Effector memory CD4-positive, alpha-beta T cell (primary cell): ENCODE results near the gene GRIK4.

ENCODE experiments used
- DNase-seq, 3 donors: peaks; one replicate each; pipeline ENCODE4 v3.0.0-alpha.2; 2020
- H3K27ac ChIP-seq: 2 replicates; pipeline ENCODE4 v1.7.0; 2013; ENCODE audit warnings: mild to moderate bottlenecking, low read length, moderate library complexity; ENCODE audit not compliant: insufficient read depth, poor library complexity, severe bottlenecking
- H3K27me3 ChIP-seq: replicated peaks from 2 replicates; pipeline ENCODE4 v1.7.0; 2013; ENCODE audit warnings: mild to moderate bottlenecking, low read length; ENCODE audit not compliant: insufficient read depth, control insufficient read depth, poor library complexity, severe bottlenecking
- H3K36me3 ChIP-seq: 2 replicates; pipeline ENCODE4 v1.7.0; 2013; ENCODE audit warnings: mild to moderate bottlenecking, low read length, moderate library complexity; ENCODE audit not compliant: control insufficient read depth, insufficient read depth
- H3K4me1 ChIP-seq: 2 replicates; pipeline ENCODE4 v1.7.0; 2013; ENCODE audit warnings: low read length, mild to moderate bottlenecking; ENCODE audit not compliant: control insufficient read depth, insufficient read depth, poor library complexity, severe bottlenecking
- H3K4me3 ChIP-seq: 2 replicates; pipeline ENCODE4 v1.7.0; 2013; ENCODE audit warnings: low read length, low read depth, mild to moderate bottlenecking; ENCODE audit not compliant: insufficient read depth, poor library complexity, severe bottlenecking
- H3K9me3 ChIP-seq: 2 replicates; pipeline ENCODE4 v1.7.0; 2013; ENCODE audit warnings: mild to moderate bottlenecking, low read length, moderate library complexity; ENCODE audit not compliant: control insufficient read depth
- total RNA-seq, 3 donors: gene quantifications; one replicate each; lab custom pipeline; 2026; lab: John Stamatoyannopoulos, UW

Gene GRIK4, protein sequence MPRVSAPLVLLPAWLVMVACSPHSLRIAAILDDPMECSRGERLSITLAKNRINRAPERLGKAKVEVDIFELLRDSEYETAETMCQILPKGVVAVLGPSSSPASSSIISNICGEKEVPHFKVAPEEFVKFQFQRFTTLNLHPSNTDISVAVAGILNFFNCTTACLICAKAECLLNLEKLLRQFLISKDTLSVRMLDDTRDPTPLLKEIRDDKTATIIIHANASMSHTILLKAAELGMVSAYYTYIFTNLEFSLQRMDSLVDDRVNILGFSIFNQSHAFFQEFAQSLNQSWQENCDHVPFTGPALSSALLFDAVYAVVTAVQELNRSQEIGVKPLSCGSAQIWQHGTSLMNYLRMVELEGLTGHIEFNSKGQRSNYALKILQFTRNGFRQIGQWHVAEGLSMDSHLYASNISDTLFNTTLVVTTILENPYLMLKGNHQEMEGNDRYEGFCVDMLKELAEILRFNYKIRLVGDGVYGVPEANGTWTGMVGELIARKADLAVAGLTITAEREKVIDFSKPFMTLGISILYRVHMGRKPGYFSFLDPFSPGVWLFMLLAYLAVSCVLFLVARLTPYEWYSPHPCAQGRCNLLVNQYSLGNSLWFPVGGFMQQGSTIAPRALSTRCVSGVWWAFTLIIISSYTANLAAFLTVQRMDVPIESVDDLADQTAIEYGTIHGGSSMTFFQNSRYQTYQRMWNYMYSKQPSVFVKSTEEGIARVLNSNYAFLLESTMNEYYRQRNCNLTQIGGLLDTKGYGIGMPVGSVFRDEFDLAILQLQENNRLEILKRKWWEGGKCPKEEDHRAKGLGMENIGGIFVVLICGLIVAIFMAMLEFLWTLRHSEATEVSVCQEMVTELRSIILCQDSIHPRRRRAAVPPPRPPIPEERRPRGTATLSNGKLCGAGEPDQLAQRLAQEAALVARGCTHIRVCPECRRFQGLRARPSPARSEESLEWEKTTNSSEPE
- total RNA-seq, result 0 to 0.19 (median 0) reads per million in 3 donors

DNA sequence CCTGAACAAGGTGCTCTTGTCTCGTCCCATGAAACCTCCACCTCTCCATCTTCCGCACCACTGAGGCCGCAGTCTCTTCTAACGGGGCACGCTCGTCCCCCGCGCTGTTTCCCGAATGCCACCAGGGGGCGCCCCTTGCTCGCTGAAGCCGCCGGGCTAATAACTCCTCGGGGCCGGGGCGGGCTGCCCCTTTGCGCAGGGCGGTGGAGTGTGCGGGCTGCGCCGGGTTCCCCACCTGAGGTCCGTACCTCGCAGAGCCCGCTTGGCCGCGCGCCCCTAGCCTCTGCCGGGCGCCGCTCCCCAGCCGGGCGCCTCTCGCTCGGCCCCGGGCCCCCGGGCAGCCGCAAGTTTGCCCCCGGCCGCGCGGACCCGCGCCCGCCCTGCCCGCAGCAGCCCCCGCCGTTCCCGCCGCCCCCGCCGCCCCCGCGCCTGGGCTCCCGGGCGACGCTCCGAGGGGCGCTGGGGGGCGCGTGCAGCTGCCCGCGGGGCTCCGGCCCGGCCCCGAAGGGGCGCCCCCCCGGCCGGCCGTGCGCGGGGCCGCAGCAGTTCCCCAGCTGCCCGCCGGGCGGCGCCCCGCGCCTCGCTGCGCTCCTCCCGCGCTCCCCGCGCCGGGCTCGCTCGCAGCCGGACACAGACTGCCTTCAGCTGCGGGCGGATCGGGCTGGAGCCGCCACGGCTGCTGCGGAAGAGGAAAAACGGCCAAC, at the start of gene GRIK4:
GRIK4 (plus strand) TSS at position 633 of the 704 bp plus-strand sequence. CDS start 148,571 bp downstream, outside the sequence.
- no peaks in the 10 kb centered on the region for H3K9me3 ChIP-seq
- no peaks in the 10 kb centered on the region for H3K36me3 ChIP-seq
- peaks cover 3% of the 10 kb centered on the region for H3K4me1 ChIP-seq
- peaks cover 14% of the 10 kb centered on the region for H3K27me3 ChIP-seq
- no peak within 1 kb of the TSS for H3K4me3 ChIP-seq
- peak; percentile 12 to 39 (median 17) for DNase-seq
- no peak within 1 kb of the TSS for H3K27ac ChIP-seq

DNA sequence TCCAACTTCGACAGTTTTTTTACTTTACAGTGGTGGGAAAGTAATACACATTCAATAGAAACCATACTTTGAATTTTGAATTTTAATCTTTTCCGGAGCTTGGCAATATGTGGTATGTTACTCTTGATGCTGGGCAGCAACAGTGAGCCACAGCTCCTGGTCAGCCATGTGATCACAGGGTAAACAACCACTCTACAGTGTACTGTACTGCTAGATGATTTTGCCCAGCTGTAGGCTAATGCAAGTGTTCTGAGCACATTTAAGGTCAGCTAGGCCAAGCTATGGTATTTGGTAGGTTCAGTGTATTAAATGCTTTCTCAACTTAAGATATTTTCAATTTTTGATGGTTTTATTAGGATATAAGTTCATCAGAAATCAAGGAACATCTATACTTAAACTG, 48.7 kb upstream of the GRIK4 start:
- Histone ChIP-seq H3K4me3 (no peak overlapping the region), H3K36me3 (no peaks in the 10 kb centered on the region), H3K4me1 (no peaks in the 10 kb centered on the region), H3K27me3 (no peaks in the 10 kb centered on the region), H3K27ac (no peak overlapping the region), H3K9me3 (no peaks in the 10 kb centered on the region)
- DNase-seq, result no peak

DNA sequence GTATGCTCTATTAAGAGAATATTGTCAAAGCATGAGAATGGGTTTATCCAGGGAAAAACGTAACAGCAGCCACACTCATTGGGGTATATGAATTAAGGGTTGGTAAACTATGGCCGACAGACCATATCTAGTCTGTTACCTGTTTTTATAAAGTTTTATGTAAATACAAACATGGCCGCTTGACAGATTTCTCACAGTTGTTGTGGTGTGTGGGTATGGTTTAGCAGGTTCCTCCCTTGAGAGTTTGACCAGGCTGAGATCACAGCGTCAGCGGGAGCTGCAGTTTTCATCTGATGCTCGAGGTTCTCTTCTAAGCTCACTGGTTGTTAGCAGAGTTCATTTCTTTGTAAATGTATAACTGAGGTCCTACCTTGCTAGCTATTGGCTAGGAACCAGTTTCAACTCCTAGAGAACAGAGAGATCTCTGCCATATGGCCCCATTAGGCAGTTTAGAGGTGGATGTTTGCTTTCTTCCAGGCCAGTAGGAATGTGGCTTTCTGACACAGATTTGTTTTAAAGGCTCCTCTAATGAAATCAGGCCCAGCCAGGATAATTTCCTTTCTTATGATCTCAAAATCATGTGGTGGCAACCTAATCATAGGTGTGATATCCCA, 45.5 kb upstream of the GRIK4 start:
- Histone ChIP-seq H3K4me3 (no peak overlapping the region), H3K27me3 (no peaks in the 10 kb centered on the region), H3K9me3 (no peaks in the 10 kb centered on the region), H3K27ac (no peak overlapping the region), H3K4me1 (no peaks in the 10 kb centered on the region), H3K36me3 (no peaks in the 10 kb centered on the region)
- DNase-seq, result no peak

DNA sequence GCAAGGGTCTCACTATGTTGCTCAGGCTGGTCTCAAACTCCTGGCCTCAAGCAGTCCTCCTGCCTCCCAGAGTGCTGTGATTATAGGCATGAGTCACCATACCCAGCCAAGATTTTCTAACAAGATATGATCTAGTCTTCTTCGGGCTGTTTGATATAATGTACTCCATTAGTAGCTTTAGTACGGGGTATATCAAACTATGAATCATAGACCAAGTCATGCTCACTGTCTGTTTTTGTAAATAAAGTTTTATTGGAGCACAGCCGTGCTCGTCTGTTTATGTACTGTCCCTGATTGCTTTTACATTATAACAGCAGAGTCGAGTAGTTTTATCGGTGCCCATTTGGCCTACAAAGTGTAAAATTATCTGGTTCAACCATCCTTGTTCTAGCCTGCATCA, 43.9 kb upstream of the GRIK4 start:
- Histone ChIP-seq H3K27me3 (no peaks in the 10 kb centered on the region), H3K4me3 (no peak overlapping the region), H3K9me3 (no peaks in the 10 kb centered on the region), H3K4me1 (no peaks in the 10 kb centered on the region), H3K27ac (no peak overlapping the region), H3K36me3 (no peaks in the 10 kb centered on the region)
- DNase-seq, result no peak

DNA sequence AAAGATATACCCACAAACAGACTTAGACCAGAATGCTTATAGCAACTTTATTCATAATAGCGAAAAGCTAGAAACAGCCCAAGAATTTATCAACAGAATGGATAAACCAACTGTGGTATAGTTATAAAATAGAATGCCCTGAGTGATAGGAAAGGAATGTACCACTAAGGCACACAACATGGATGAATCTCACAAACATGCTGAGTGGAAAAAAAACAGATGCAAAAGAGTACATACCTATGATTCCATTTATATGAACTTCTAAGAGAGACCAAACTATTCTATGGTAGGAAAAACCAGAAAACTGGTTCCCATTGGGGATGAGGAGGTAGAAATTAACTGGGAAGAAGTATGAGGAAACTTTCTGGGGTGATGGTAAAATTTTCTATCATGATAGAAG, 40.4 kb upstream of the GRIK4 start:
- H3K4me3 ChIP-seq, result no peak overlapping the region
- H3K27ac ChIP-seq, result no peak overlapping the region
- H3K4me1 ChIP-seq, result no peaks in the 10 kb centered on the region
- H3K9me3 ChIP-seq, result no peaks in the 10 kb centered on the region
- H3K27me3 ChIP-seq, result no peaks in the 10 kb centered on the region
- DNase-seq, result no peak
- no peaks in the 10 kb centered on the region for H3K36me3 ChIP-seq

DNA sequence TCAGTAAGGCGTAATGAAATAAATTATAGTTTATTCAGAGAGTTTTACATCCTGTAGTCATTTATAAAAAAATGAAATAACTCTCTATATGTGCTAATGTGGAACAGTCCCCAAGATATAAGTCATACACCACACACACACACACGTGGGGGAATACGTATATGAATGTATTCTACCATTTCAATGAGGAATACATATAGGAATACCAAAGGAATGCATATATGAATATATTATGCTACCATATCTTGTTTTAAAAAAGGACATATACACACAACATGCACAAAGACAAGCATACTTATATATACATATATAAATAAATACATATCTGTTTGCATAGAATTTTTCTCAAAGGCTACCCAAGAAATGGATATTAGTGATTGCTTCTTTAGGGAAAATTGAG, 39.6 kb upstream of the GRIK4 start:
- Histone ChIP-seq H3K4me1 (no peaks in the 10 kb centered on the region), H3K36me3 (no peaks in the 10 kb centered on the region), H3K27ac (no peak overlapping the region), H3K9me3 (no peaks in the 10 kb centered on the region), H3K4me3 (no peak overlapping the region), H3K27me3 (no peaks in the 10 kb centered on the region)
- no peak for DNase-seq

DNA sequence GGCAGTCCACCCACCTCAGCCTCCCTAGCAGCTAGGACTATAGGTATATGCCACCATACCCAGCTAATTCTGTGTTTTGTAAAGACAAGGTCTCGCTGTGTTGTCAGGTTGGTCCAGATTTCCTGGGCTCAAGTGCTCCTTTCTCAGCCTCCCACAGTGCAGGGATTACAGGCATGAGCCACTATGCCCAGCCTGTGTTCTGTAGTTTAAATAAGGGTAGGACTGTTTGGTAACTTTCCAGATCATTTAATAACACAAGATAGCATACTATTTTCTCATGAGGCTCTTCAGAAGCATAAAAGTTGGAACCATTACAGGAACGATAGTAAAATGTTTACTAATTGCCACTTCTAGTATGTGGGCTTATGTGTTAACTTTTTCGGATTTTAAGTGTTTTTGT, 38.0 kb upstream of the GRIK4 start:
- Histone ChIP-seq H3K27ac (no peak overlapping the region), H3K9me3 (no peaks in the 10 kb centered on the region), H3K36me3 (no peaks in the 10 kb centered on the region), H3K4me3 (no peak overlapping the region), H3K4me1 (no peaks in the 10 kb centered on the region), H3K27me3 (no peaks in the 10 kb centered on the region)
- no peak for DNase-seq

DNA sequence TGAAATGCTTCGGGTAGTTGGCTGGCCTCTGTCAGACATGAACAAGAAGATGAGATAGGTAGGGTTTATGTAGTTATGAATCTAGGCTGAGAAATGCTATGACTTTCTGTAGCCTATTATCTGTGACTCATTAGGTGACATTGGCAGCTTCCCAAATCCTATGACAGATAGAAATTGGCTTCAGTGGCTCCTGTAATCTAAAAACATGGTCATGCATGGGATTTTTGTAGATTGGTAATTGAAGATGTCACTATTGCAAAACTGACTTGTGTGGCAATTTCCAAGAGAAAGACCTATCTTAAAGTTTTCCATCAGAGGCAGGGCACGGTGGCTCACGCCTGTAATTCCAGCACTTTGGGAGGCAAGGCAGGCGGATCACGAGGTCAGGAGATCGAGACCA, 29.4 kb upstream of the GRIK4 start:
- Histone ChIP-seq H3K27me3 (no peaks in the 10 kb centered on the region), H3K4me3 (no peak overlapping the region), H3K4me1 (no peaks in the 10 kb centered on the region), H3K27ac (no peak overlapping the region), H3K36me3 (no peaks in the 10 kb centered on the region), H3K9me3 (no peaks in the 10 kb centered on the region)
- DNase-seq, result no peak

DNA sequence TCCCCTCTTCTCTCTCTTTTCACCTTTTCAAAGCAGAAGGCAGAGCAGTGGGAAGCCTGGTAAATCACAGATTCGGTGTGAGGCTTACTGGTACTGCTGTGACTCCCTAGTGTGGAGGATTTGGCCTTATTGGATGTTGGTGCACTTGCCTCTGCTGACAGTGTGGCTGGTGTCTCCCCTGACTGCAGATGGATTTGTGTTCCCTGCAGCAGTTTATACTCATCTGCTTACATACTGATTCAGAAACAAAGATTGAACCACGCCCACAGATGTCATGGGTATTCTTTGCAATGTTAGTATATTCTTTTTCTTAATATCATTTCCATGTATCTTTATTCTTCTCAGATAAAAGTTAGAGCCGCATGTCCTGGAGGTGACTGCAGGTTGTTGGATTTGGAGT, 26.8 kb upstream of the GRIK4 start:
- Histone ChIP-seq H3K9me3 (no peaks in the 10 kb centered on the region), H3K4me1 (no peaks in the 10 kb centered on the region), H3K4me3 (no peak overlapping the region), H3K27ac (no peak overlapping the region), H3K27me3 (no peaks in the 10 kb centered on the region), H3K36me3 (no peaks in the 10 kb centered on the region)
- DNase-seq, result no peak
